NK-92 treated with Interleukin-12 subunit alpha and Interleukin-12 subunit beta, amount 100 ng/mL, for 24 hours (cell line): Measurements from ENCODE around the gene OR2V2.
"Not testable (repeated sequence)": the region's sequence is repeated elsewhere in the genome, so short reads cannot be mapped to it uniquely, and the experiment has no call there.

Source experiments
- DNase-seq: peaks from one replicate; lab custom pipeline; 2025; lab: John Stamatoyannopoulos, UW

The OR2V2 gene

GRCh38 chr5:181114844-181115778 is 32.3 kb upstream of the OR2V2 start:
- no peak for DNase-seq

GRCh38 chr5:181118369-181118768 is 29.0 kb upstream of the OR2V2 start:
- no peak for DNase-seq

- DNase-seq, result no peak
Measured at GRCh38 chr5:181119105-181119504, 28.3 kb upstream of the OR2V2 start.

- DNase-seq, result no peak
Measured at GRCh38 chr5:181120306-181120705, 27.1 kb upstream of the OR2V2 start.

- no peak for DNase-seq
Measured at GRCh38 chr5:181120761-181121160, 26.6 kb upstream of the OR2V2 start.

- no peak for DNase-seq
Measured at GRCh38 chr5:181121675-181122561, 25.5 kb upstream of the OR2V2 start.

GRCh38 chr5:181124526-181124925 is 22.9 kb upstream of the OR2V2 start:
- DNase-seq, result no peak

GRCh38 chr5:181126841-181127240 is 20.5 kb upstream of the OR2V2 start:
- DNase-seq, result no peak

GRCh38 chr5:181127456-181127855 is 19.9 kb upstream of the OR2V2 start:
- no peak for DNase-seq

- no peak for DNase-seq
Measured at GRCh38 chr5:181127907-181128626, 19.3 kb upstream of the OR2V2 start.

GRCh38 chr5:181129601-181130000 is 17.8 kb upstream of the OR2V2 start:
- no peak for DNase-seq

- DNase-seq, result not testable (repeated sequence)
Measured at GRCh38 chr5:181130081-181130480, 17.3 kb upstream of the OR2V2 start.

- DNase-seq, result no peak
Measured at GRCh38 chr5:181130832-181131496, 16.4 kb upstream of the OR2V2 start, which contains the start of gene OR2V1. OR2V1 (minus strand) TSS chr5:181131169; CDS start chr5:181125304, 5,865 bp downstream.

GRCh38 chr5:181131514-181131913 is 15.9 kb upstream of the OR2V2 start:
- no peak for DNase-seq

GRCh38 chr5:181133083-181133482 is 14.3 kb upstream of the OR2V2 start:
- DNase-seq, result no peak

- no peak for DNase-seq
Measured at GRCh38 chr5:181133610-181134231, 13.7 kb upstream of the OR2V2 start.

- DNase-seq, result no peak
Measured at GRCh38 chr5:181134259-181134658, 13.1 kb upstream of the OR2V2 start.

- DNase-seq, result no peak
Measured at GRCh38 chr5:181136361-181136955, 10.9 kb upstream of the OR2V2 start.

- no peak for DNase-seq
Measured at GRCh38 chr5:181138258-181138657, 9.1 kb upstream of the OR2V2 start.

- DNase-seq, result no peak
Measured at GRCh38 chr5:181140766-181141165, 6.6 kb upstream of the OR2V2 start.

GRCh38 chr5:181142054-181142453 is 5.3 kb upstream of the OR2V2 start:
- no peak for DNase-seq
